GM19452 (cell line): ENCODE results near the gene NAA11.
"Not testable (repeated sequence)": the region's sequence is repeated elsewhere in the genome, so short reads cannot be mapped to it uniquely, and the experiment has no call there.

Experiments
- ATAC-seq: cut with Tn5 transposase; IDR thresholded peaks from one replicate; pipeline ENCODE4 v1.9.1; 2021; ENCODE audit not compliant: unreplicated experiment

NAA11 gene

DNA sequence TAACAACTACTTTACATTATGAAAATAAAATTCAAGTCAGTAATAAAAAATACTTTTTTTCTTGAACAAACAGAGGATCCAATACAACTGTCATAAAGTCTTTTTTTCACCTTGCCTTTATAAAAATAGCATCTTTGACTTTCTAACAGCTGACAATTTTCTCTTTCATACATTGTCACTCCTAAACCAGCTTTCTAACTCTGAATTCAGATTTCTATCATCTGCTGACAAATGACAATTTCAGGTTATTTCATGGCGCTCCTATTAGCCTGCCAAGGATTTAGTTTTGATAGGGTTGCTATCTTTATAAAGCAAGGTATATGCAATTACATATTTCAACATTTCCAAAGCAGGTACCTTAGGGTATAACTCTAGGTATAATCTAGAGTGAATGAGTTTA, 14.6 kb downstream of the NAA11 start:
- no peak for ATAC-seq

DNA sequence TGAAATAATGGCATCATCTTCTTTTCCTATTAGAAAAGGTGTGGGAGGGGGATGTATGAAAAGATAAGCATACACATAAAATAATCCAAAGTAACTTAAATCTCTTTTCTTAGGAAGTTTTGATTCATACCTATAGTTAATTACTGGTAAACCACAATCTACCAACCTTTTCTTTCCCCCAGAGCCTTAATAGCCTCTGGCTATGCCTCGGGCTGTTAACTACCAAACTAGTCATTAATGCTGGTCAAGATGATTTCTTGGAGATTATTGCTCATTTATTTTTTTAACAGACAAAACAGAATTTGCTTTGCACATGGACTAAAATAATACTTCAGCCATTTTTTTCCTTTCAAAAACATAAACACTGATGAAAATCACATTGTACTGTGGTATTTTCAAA, 16.9 kb downstream of the NAA11 start:
- ATAC-seq = no peak

DNA sequence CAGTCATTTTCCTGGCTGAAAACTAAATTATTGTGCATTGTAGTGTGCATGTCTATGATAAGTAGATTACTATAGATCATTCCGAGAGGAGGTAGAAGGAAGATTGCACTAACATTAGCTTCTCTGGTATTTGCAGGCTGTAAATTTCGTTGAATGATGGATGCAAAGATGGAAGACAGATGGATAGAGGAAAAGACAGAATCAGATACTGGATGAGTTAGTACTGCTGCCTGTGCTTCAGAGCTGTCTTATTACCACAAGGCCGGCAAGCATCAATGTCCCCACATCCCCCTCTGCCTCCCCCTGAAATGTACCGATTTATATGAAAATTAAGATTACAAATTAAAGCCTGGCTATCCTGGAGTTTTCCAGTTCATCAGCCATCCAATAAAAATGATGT, 17.7 kb downstream of the NAA11 start:
- no peak for ATAC-seq

DNA sequence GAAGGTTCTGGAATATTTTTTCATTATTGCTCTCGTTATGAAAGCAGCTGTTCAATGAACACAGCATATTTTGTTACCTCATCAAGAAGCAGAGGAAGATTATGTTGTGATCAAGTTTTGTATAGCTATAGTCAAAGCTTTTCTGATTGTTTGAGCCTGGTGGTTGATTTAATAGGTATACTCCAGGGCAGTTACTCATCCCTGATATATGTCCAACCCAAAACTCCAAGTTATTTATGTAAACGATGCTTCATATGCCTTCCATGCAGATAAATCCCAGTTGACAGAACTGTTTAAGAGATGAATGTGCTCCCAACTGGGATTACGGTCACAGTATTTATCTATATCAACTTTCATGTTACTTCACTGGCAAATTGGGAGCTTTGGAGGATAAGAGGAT, 19.1 kb downstream of the NAA11 start:
- no peak for ATAC-seq

DNA sequence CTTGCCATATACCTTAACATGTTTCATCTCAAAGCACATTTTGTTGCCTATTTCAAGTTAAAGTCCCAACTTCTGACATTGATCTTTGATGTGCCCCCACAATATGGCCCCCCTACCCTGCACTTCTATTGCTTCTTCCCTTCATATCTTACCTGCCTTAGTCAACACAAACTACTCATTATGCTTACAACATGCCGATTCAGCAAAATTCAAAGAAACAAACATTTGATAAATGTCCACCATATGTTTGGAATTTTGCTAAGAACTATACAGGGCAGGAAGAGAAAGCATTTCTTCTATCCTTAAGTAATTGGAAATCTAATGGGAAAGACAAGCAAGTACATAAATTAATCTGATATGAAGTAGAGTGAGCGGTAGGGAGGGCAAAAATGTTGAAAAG, 25.6 kb downstream of the NAA11 start:
- no peak for ATAC-seq

DNA sequence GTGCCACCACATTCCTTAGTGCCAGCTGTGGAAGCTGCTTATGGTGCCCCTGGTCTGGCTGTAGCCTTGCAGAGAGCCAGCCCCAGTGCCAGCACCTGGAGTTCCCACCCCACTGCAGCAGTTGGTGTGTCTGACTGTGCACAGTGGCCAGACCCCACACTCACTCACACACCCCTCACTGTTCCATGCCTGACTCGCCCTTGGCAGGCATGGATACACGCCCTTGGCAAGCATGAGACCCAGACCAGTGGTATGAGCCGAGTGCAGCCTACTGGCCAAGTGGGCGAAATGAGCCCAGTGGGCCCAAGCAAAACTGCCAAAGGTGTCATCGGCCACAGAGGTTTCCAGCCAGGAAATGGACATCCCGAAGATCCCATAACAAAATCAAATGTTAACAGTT, 27.4 kb downstream of the NAA11 start:
- no peak for ATAC-seq

DNA sequence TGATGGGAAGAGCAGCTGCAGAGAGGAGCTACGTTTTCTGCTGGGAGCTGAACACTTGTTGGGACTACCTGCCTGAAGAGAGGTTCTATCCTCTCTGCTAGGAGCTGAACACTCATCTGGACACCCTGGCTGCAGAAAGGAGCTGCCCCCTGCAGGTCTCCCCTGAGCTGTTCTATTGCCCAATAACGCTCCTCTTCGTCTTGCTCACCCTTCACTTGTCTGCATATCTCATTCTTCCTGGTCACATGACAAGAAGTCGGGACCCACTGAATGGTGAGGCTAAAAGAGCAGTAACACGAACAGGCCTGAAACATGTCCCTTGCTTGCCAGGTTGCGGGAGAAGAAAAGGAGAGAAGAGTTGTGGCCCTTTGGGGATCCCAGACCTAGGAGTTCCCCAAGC, 27.8 kb downstream of the NAA11 start:
- no peak for ATAC-seq

DNA sequence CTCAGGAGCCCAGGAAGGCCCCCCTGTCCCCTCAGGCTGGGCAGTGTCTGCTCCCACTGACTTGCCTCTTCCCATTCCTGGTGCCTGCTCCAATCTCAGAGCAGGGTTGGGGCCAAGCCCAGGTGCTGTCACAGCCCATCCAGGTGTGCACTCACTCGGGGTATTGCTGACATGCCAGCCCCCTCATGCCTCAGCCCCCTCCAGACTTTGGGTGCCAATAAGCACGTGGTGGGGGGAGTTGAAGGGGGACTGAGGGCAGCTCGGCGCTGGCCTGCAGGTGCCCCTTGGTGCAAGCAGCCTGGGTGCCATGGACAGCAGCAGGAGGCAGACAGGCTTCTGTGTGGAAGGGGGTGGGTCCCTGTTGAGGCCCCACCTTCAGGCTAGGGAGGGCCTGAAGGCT, 28.4 kb downstream of the NAA11 start:
- no peak for ATAC-seq

DNA sequence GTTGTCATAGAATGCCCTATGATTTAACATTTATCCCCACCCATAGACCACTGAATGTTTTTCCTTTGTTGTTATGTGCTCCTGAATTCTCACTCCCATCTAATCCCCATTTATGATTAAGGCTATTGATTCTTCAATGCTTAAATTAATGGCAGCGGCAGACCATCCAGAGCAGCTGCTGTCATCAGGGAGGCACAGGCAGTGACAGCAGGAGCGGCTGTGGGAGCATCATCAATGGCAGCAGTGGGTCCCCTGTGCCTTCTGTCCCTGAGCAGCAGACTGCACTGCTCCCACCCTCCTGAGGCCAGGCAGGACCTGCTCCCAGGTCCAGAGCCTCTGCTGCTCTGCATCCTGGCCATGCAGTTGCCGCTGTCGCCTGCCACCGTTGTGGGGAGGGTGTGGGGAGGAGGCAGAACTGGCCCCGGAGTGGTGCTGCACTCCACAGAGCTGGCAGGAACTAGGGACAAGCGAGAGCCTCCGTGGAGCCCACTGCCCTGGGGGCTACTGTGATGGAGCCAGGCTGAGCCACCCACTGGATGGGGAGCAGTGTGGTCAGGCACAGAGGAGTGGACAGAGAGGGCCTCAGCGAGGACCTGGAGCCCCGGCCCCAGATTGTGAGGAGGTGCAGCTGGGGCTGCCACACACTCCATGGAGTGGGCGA, 29.0 kb downstream of the NAA11 start:
- no peak for ATAC-seq

DNA sequence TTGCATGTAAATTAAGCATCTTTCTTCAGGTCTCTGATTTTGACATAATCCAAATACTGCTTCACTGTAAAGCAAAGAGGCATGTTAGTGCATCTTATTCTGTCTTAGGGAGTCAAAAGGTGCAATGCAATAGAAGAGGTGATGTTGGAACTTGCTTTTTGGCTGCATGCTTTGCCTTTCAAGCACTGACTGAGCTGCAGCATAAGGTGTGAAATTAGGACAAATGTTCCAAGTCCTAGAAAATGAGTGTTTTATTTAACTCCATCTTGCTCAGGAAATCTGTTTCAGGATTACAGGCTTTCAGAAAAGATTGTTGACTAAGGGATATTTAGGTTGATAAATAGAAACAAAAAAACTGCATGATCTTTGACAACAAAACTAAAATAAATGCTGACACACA, 30.8 kb downstream of the NAA11 start:
- ATAC-seq = no peak

DNA sequence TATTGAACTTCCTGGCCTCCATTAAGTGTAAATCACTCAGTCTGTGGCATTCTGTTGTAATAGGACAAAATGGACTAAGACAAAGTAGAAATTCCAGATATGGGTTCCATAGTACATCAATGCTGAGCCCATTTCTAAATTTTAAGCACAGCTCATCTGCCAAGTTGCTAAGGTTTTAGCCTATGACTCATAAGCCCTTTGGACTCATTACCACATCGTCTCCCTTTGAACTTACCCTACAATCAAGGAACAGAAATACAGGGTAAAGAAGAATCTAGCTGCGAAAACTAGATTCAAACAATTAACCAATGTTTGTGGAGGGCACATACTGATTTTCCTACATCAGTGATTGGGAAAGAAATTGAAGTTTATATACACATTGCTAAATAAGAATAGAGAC, 31.8 kb downstream of the NAA11 start:
- no peak for ATAC-seq

DNA sequence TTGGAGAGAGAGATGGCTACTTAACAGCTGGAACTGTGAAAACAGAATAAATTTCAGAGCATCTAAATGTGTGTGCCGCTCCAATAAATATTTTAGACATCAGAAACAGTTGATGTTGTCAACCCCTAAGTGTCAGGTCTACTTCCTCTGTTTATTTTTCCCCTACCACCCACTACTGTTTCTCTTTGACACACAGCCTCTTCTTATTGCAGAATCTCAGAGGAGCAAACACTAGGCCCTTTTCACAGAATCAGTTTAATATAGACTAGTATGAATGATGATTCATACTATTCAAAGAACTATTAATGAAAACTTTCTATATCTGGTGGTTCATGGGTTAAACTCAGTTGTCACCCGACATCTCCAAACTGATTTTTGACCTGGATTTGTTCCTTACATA, 33.9 kb downstream of the NAA11 start:
- no peak for ATAC-seq

DNA sequence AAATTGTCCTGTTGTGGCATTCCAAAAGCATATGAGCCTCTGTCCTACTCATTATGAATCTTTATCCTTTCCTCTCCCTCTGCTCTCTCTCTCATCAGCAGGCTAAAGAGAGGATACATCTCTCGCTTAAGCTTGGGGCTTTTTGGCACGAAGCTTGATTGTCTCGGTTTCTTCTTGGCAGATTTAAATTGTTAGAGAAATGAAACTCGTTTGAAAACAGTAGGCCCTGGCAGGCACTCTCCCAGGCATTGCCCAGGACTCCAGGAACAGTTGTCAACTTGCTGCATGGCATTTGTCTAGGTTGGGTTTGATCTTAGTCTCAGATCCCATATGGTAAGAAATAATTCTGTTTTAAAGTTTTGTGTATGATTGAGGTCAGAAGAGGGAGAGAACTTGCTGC, 35.5 kb downstream of the NAA11 start:
- ATAC-seq = no peak

DNA sequence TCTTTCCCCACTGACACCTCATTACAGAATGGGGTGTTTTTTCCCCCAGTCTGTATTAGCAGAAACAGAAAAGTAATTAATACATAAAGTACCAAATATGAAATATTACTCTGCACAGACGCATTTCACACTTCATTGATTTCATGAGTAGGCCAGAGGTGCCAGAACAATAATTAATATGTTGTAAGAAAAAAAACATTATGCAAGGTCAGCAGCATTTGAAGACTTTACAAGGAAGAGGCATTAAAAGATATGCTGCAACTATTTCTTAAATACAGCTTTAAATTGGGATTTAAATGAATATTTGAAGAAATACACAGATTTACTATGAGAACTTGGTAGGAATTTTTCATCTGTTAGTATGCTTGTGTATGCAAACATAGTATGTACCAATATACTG, 37.7 kb downstream of the NAA11 start:
- ATAC-seq = no peak

DNA sequence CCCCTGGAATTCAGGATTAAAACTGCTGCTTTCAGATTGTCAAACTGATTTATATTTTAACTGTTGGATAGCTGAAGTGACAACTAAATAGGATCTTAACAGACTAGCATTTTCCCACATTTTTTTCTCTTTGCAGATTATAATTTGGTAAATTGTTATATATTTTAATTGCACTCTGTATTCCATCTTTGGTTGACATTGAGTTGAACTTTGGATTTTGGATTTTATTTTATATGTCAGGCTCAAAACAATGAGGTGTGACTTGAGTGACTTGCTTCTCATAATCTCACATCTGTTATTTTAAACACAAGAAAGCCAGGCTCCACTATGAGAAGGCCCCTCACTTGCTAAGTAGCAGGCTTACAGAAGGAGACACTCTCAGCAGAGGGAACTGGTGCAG, 38.1 kb downstream of the NAA11 start:
- ATAC-seq = no peak

DNA sequence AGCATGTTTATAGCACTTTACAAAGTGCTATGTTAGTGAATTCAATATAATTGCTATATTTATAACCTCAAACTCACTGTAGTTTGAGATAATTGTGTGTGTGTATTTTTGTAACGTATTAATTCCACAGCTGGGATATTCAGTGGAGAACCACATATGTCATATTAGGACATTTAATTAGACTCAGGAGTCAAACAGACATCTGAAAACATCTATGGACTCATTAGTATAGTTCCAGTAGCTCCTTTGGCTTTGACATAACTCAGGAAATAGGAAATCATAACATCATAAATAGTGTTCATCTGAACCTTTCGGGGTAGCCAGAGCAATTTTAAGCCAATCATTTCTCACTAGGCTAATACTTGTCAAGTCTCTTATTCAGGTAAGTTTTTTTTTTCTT, 38.8 kb downstream of the NAA11 start:
- ATAC-seq = no peak

DNA sequence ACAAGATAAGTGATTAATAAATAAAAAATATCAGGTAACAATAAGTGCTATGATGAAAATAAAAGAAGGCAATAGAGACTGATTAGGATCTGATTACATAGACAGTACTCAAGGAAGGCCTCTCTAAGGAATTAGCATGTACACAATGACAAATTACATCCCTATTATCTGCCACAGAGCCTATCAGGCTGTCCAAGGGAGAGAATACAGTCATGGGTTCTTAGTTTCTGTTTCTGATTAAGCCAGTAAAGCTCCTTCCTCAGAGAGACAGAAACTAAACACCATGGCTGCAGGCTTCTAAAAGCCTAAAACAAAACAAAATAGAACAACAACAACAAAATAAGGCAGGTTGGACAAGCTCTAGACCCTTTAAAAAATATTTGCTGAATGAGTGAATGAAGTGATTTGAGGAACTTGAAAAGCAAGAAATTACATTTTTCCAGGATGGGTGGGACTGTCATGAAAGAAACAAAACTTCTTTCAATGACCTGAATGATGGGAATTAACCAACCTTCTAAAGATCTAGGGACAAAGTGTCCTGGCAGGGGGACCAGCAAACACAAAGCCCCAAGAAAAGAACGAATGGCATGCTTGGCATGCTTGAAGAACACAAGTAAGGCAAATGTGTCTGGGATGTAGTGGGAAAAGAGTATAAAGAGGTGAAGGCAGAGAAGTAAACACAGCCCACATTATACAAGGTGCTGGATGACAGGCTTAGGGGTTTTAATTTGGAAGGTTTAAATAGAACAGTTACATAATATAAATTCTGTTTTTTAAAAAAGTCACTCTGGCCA, 44.1 kb downstream of the NAA11 start:
- no peak for ATAC-seq

DNA sequence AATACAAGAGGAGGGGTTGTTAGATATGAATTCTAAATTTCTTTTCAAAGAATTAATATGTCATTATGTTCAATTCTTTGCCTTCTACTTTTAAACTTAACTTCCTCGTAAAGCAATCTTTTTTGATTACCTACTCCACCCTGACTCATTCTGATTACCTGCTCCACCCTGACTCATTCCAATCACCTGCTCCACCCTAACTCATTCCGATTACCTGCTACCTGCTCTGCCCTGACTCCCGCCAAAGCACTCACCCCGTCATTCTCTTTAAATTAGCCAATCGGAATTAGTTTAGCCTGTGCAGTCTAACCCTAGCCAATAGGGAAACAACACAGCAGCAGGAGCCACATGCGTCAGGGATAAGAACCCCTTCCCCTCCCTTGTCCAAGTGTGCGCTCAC, 48.4 kb downstream of the NAA11 start:
- not testable (repeated sequence) for ATAC-seq

DNA sequence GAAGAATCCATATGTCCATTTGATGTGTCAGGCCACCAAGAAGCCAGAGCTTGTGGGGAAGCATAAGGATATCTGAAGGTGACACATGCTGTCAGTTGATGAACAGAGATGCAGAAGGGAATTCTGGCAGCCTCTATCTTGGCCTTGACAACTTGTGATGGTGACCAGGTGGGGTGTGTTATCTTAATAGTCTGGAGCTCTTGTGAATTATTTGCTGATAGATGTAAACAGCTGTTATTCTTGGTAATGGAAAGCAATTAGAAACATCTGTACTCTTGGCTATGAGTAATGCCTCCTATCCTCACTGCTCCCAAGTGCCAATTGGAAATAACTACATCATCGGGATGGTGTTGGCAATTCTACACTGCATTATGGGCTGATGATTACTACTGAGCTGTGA, 51.9 kb downstream of the NAA11 start:
- ATAC-seq = no peak

DNA sequence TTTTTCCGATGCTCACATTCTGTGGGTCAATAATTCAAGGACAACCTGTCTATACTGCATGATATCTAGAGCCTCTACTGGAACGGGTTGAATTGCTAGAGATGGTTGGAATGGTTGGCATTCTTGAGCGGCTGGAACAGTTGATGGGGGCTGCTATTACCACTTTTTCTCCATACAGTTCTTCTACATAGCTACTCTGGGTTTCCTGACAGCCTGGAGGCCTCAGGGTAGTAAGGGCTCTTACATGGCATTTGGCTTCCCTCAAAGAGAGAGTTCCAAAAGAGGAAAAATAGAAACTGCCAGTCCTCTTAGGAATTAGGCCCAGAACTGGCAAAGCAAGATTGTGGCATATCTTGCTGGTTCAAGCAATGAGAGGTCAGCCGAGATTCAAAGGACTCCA, 53.1 kb downstream of the NAA11 start:
- no peak for ATAC-seq

DNA sequence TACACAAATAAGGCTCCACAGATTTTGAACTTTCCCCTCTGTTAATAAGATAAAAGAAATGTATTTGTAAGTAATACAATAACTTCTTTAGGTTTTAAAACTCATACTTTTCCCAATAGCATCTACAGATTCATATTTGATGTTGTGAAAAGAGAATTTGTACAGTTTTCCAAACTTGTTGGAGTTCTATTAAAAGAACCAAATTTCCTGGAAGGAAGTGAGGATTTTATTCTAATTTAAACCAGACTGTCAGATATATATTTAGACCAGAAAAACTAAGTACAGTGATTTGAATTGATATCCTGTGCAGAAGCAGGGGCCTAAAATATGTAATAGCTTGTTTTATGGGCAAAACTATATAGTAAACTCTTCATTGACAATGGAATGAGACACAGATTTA, 53.7 kb downstream of the NAA11 start:
- ATAC-seq = no peak

DNA sequence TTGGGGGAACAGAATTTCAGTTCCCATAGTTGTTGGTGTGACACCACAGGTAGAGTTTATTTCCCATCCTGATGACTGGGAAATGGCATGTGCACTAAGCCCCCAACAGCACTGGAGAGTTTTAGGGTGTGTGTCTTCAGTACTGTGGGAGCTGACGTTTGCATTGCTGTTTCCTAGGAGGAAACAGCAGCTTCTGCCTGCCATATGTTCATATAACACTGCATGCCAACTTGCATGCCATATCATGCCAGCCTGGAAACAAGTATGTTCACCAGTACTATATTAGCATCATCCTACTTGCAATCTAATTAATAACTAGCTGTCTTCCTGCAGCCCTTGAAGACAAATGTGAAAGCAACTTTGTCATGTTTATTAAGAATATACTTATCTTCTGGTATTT, 58.2 kb downstream of the NAA11 start:
- ATAC-seq = no peak
